ENCODE data around the gene SLC38A10.

Gene SLC38A10

DNA sequence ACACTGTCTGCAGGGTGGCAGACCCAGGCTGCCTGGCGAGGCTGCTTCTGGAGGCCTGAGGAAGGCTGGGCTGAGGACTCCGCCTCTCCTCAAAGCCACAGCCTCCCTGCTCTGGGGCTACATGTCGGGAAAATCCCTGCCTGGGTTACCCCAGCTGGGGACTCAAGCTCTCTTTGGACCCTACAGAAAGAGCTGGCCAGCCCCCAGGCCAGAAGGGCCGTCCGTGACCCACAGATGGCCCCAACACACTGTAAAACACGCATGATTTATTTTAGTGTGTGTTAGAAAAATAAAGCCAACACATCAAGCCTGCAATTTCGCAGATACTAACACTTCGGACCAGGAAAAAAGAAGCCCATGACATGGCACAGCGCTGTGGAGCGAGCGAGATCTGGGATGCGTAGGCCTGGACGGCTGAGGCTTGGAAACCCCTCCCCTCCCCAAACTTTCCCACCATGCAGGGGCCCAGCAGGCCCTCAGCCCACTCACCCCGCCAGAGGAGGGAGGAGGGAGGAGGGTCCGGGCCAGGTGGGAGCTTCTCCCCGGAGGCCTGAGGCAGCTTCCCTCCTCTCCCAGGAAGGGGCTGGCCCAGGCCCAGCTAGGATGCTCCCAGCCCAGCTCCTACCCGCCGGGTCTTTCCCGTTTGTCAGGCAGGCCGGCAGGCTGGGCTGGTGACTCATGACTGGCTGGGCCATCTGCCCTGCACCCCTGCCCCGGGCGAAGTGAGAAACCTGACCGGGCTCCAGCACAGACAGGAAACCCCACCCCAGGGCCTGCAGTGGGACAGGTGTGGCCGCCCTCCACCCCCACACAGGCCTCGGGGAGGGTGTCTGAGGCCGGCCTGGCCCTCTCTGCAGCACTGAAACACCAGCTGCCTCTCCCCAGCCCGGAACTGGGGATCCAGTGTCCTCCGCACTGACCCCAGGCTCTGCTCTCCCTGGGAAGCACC is 34.1 kb upstream of the SLC38A10 start:
- Histone ChIP-seq H2AK5ac (ENCODE audit: low read length) (no peak overlapping the region), H3K4me3 (ENCODE audit: low read length) (no peak overlapping the region), H3K27ac (ENCODE audit: low read depth, low read length) (peak overlapping the region; percentile 76), H3K36me3 (ENCODE audit: control insufficient read depth, insufficient read depth, low read length) (no peaks in the 10 kb centered on the region), H4K8ac (ENCODE audit: low read depth, low read length) (no peak overlapping the region), H3K79me2 (ENCODE audit: control insufficient read depth, insufficient read depth, low read length) (no peaks in the 10 kb centered on the region), H3K27me3 (ENCODE audit: insufficient read depth, low read length, poor library complexity) (no peaks in the 10 kb centered on the region), H3K4me1 (ENCODE audit: control insufficient read depth, low read depth, low read length) (peaks cover 8% of the 10 kb centered on the region), H3K9ac (ENCODE audit: low read length) (peak overlapping the region; percentile 47), H3K79me1 (ENCODE audit: low read length) (no peaks in the 10 kb centered on the region), H2BK5ac (ENCODE audit: low read length) (no peak overlapping the region), H3K4ac (ENCODE audit: low read depth, low read length) (no peak overlapping the region), H3K4me2 (ENCODE audit: low read length) (no peak overlapping the region), H3K18ac (ENCODE audit: low read length) (peak overlapping the region; percentile 64), H3K23ac (ENCODE audit: low read length) (no peak overlapping the region), H2BK120ac (ENCODE audit: low read depth, low read length) (peak overlapping the region; percentile 10), H2BK15ac (replicated peaks; ENCODE audit: low read depth) (no peak overlapping the region), H4K5ac (ENCODE audit: low read length) (no peak overlapping the region), H3K56ac (ENCODE audit: low read length) (peak overlapping the region; percentile 82)
- WGBS (ENCODE audit: extremely low coverage, insufficient coverage, low lambda C conversion rate): no CpG with 5 or more reads among the region's 28 CpGs
- peak; percentile 94 for DNase-seq

DNA sequence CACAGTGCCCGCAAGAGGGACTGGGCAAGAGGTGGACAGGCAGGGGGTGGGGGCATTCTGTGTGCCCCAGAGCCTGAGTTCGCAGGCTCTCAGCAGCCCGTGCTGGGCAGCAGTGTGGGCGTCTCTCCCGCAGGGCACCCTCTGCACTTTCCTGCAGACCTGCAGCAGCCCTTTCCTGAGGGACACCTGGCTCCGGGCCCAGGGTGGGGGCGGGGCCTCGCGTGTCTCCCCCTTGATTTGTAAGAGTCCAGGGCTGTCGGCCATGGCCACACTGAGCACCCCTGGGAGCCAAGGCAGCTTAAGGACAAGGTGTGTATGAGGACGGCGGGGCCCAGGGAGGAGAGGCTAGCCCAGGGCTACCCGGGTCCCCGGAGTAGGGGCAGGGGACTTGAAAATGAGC is 33.4 kb upstream of the SLC38A10 start:
- Histone ChIP-seq H3K27ac (ENCODE audit: low read depth, low read length) (no peak overlapping the region), H3K56ac (ENCODE audit: low read length) (peak overlapping the region; percentile 82)

DNA sequence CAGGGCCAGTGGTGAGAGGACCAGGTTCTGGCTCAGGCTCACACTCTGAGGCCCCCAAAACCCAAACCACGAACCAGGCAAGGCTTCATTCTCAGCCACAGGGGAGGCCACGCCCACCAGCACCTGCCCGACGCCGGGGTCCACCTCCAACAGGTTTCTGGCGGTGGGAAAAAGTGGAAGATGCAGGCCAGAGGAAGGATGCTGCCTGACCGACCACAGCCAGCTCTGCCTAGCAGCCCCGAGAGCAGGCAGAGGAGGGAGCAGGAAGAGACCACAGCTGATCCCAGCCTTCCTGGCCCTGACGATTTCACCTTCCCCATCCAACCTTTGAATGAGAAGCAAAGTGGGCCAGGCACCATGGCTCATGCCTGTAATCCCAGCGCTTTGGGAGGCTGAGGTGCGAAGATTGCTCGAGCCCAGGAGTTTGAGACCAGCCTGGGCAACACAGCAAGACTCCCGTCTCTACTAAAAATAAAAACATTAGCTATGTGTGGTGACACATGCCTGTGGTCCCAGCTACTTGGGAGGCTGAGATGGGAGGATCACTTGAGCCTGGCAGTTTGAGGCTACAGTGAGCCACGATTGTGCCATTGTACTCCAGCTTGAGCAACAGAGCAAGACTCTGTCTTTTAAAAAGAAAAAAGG is 30.7 kb upstream of the SLC38A10 start:
- Histone ChIP-seq H3K79me1 (ENCODE audit: low read length) (no peaks in the 10 kb centered on the region), H3K4me3 (ENCODE audit: low read length) (no peak overlapping the region), H3K4me2 (ENCODE audit: low read length) (no peak overlapping the region), H2BK15ac (replicated peaks; ENCODE audit: low read depth) (no peak overlapping the region), H3K23ac (ENCODE audit: low read length) (no peak overlapping the region), H3K79me2 (ENCODE audit: control insufficient read depth, insufficient read depth, low read length) (no peaks in the 10 kb centered on the region), H4K5ac (ENCODE audit: low read length) (no peak overlapping the region), H3K18ac (ENCODE audit: low read length) (no peak overlapping the region), H3K56ac (ENCODE audit: low read length) (no peak overlapping the region), H3K27me3 (ENCODE audit: insufficient read depth, low read length, poor library complexity) (no peaks in the 10 kb centered on the region), H3K27ac (ENCODE audit: low read depth, low read length) (no peak overlapping the region), H3K36me3 (ENCODE audit: control insufficient read depth, insufficient read depth, low read length) (no peaks in the 10 kb centered on the region), H2BK120ac (ENCODE audit: low read depth, low read length) (no peak overlapping the region), H3K9ac (ENCODE audit: low read length) (no peak overlapping the region), H4K8ac (ENCODE audit: low read depth, low read length) (no peak overlapping the region), H3K4me1 (ENCODE audit: control insufficient read depth, low read depth, low read length) (peaks cover 8% of the 10 kb centered on the region), H2BK5ac (ENCODE audit: low read length) (no peak overlapping the region), H3K4ac (ENCODE audit: low read depth, low read length) (no peak overlapping the region), H2AK5ac (ENCODE audit: low read length) (no peak overlapping the region)
- WGBS (ENCODE audit: extremely low coverage, insufficient coverage, low lambda C conversion rate): no CpG with 5 or more reads among the region's 14 CpGs
- DNase-seq: no peak

More for the DNA sequence above, 33.4 kb upstream of the SLC38A10 start:
- Histone ChIP-seq H3K23ac (ENCODE audit: low read length) (no peak overlapping the region), H2AK5ac (ENCODE audit: low read length) (no peak overlapping the region), H2BK120ac (ENCODE audit: low read depth, low read length) (no peak overlapping the region), H3K79me2 (ENCODE audit: control insufficient read depth, insufficient read depth, low read length) (no peaks in the 10 kb centered on the region), H3K9ac (ENCODE audit: low read length) (peak overlapping the region; percentile 47), H2BK5ac (ENCODE audit: low read length) (no peak overlapping the region), H3K36me3 (ENCODE audit: control insufficient read depth, insufficient read depth, low read length) (no peaks in the 10 kb centered on the region), H3K4ac (ENCODE audit: low read depth, low read length) (no peak overlapping the region), H3K4me2 (ENCODE audit: low read length) (no peak overlapping the region), H4K5ac (ENCODE audit: low read length) (no peak overlapping the region), H3K79me1 (ENCODE audit: low read length) (no peaks in the 10 kb centered on the region), H3K18ac (ENCODE audit: low read length) (peak overlapping the region; percentile 1), H2BK15ac (replicated peaks; ENCODE audit: low read depth) (no peak overlapping the region), H3K27me3 (ENCODE audit: insufficient read depth, low read length, poor library complexity) (no peaks in the 10 kb centered on the region), H3K4me1 (ENCODE audit: control insufficient read depth, low read depth, low read length) (peaks cover 8% of the 10 kb centered on the region), H3K4me3 (ENCODE audit: low read length) (no peak overlapping the region), H4K8ac (ENCODE audit: low read depth, low read length) (no peak overlapping the region)
- DNase-seq: no peak
- WGBS (ENCODE audit: extremely low coverage, insufficient coverage, low lambda C conversion rate): no CpG with 5 or more reads among the region's 14 CpGs

DNA sequence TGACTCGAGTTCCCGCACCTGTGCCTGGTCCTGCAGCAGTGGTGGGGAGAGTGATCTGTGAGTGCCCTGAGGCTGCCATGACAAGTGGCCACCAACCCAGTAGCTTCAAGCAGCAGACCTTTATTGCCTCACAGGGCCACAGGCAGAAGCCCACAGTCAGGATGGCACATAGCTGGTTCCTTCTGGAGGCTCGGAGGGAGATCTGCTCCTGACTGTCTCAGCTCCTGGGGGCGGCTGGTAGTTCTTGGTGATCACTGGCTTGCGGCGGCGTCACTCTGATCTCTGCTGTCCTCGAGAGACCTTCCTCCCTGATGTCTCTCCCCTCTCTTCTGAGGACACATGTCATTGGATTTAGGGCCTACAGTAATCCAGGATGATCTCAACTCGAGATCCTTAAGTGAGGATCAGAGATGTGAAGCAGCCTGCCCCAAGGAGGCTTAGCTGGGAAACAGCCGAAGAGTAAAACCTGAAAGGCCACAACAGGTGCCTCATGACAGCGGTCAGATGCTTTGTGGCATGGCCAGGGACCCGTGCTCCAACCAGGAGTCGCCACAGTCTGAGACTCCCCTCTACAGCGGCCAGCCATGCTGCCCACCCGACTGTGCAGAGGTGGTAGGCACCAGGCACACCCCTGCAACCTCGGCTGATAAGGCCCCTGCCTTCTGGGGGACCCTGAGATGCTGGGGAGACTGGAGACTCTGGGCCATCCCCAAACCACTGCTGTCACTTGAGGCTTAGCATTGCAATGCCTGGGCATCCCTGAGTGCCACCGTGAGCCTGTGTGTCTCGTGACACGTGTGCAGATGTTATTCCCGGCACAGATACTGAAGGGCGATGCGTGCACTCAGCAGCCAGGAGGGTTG is 30.0 kb upstream of the SLC38A10 start:
- no peak overlapping the region for H3K4me2 ChIP-seq (ENCODE audit: low read length)
- no peaks in the 10 kb centered on the region for H3K79me1 ChIP-seq (ENCODE audit: low read length)
- no peak overlapping the region for H3K27ac ChIP-seq (ENCODE audit: low read depth, low read length)
- H2BK120ac ChIP-seq (ENCODE audit: low read depth, low read length): no peak overlapping the region
- peaks cover 8% of the 10 kb centered on the region for H3K4me1 ChIP-seq (ENCODE audit: control insufficient read depth, low read depth, low read length)
- no peak overlapping the region for H4K5ac ChIP-seq (ENCODE audit: low read length)
- no peak overlapping the region for H3K23ac ChIP-seq (ENCODE audit: low read length)
- no peak overlapping the region for H3K9ac ChIP-seq (ENCODE audit: low read length)
- DNase-seq: no peak
- H3K4me3 ChIP-seq (ENCODE audit: low read length): no peak overlapping the region
- H2BK5ac ChIP-seq (ENCODE audit: low read length): no peak overlapping the region
- H2AK5ac ChIP-seq (ENCODE audit: low read length): no peak overlapping the region
- no peak overlapping the region for H3K56ac ChIP-seq (ENCODE audit: low read length)
- no peaks in the 10 kb centered on the region for H3K79me2 ChIP-seq (ENCODE audit: control insufficient read depth, insufficient read depth, low read length)
- H2BK15ac ChIP-seq (replicated peaks; ENCODE audit: low read depth): no peak overlapping the region
- H3K18ac ChIP-seq (ENCODE audit: low read length): no peak overlapping the region
- H4K8ac ChIP-seq (ENCODE audit: low read depth, low read length): no peak overlapping the region
- no CpG with 5 or more reads among the region's 22 CpGs for WGBS (ENCODE audit: extremely low coverage, insufficient coverage, low lambda C conversion rate)
- no peak overlapping the region for H3K4ac ChIP-seq (ENCODE audit: low read depth, low read length)
- no peaks in the 10 kb centered on the region for H3K36me3 ChIP-seq (ENCODE audit: control insufficient read depth, insufficient read depth, low read length)
- H3K27me3 ChIP-seq (ENCODE audit: insufficient read depth, low read length, poor library complexity): no peaks in the 10 kb centered on the region

DNA sequence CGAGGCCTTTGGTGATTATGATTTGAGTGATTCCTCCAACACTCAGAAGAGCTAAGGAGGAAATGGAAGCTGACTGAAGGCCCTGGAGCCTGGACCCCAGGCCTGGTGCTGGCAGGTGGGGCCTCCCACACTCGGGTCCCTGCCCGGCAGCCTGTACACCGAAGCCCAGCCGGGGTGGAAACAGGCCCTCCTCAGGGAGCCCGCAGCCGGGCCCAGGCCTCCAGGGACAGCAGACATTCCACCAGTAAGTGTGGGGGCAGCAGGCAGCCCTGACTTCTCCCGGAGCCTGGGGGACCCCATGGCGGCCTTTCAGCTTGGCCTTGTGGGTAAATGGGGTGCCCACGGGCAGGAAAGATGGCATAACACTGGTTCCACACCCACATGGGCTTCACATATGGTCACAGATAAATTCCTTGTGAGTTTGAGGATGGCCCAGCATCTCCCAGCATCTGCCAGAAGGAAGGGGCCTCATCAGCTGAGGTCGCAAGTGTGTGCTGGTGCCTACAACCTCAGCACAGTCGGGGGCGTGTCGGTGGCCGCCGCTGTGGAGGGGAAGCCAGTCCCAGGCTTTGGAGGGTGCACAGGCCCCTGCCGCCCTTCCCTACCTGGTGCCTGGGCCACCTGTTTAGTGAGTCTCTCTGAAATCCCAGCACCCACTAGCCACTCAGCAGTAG is 29.2 kb upstream of the SLC38A10 start:
- no peak overlapping the region for H3K27ac ChIP-seq (ENCODE audit: low read depth, low read length)
- DNase-seq: no peak
- H3K4ac ChIP-seq (ENCODE audit: low read depth, low read length): no peak overlapping the region
- H3K56ac ChIP-seq (ENCODE audit: low read length): no peak overlapping the region
- WGBS (ENCODE audit: extremely low coverage, insufficient coverage, low lambda C conversion rate): no CpG with 5 or more reads among the region's 17 CpGs
- no peak overlapping the region for H2BK15ac ChIP-seq (replicated peaks; ENCODE audit: low read depth)
- H3K4me2 ChIP-seq (ENCODE audit: low read length): no peak overlapping the region
- H2BK5ac ChIP-seq (ENCODE audit: low read length): no peak overlapping the region
- no peak overlapping the region for H2AK5ac ChIP-seq (ENCODE audit: low read length)
- H3K4me3 ChIP-seq (ENCODE audit: low read length): no peak overlapping the region
- H3K9ac ChIP-seq (ENCODE audit: low read length): no peak overlapping the region
- H4K5ac ChIP-seq (ENCODE audit: low read length): no peak overlapping the region
- no peak overlapping the region for H3K23ac ChIP-seq (ENCODE audit: low read length)
- H3K79me1 ChIP-seq (ENCODE audit: low read length): no peaks in the 10 kb centered on the region
- H3K79me2 ChIP-seq (ENCODE audit: control insufficient read depth, insufficient read depth, low read length): no peaks in the 10 kb centered on the region
- no peak overlapping the region for H2BK120ac ChIP-seq (ENCODE audit: low read depth, low read length)
- no peaks in the 10 kb centered on the region for H3K36me3 ChIP-seq (ENCODE audit: control insufficient read depth, insufficient read depth, low read length)
- peaks cover 4% of the 10 kb centered on the region for H3K4me1 ChIP-seq (ENCODE audit: control insufficient read depth, low read depth, low read length)
- H3K27me3 ChIP-seq (ENCODE audit: insufficient read depth, low read length, poor library complexity): no peaks in the 10 kb centered on the region
- H4K8ac ChIP-seq (ENCODE audit: low read depth, low read length): no peak overlapping the region
- H3K18ac ChIP-seq (ENCODE audit: low read length): no peak overlapping the region

All from mesendoderm (in vitro differentiated cells).